ENCODE data around the gene CCDC141. TPM values are rescaled to one million over a fixed set of nuclear protein-coding genes. Genes with fewer than 3 reads are reported as not detected.

CCDC141 gene
- total RNA-seq, 2 experiments from 2014 or later, result 30.6 to 31.5 TPM

- H3K4me3 ChIP-seq (ENCODE audit: low read length), result no peak within 1 kb of the TSS
- H3K36me3 ChIP-seq (ENCODE audit: insufficient read depth, low read length), result no peaks in the 10 kb centered on the region
- H3K9me3 ChIP-seq (ENCODE audit: control insufficient read depth in 1 of 2, insufficient read depth in 1 of 2, low read length in 2 of 2), result no peaks in the 10 kb centered on the region
- no peak within 1 kb of the TSS for H3K27ac ChIP-seq (ENCODE audit: low read depth in 1 of 2, low read length in 2 of 2)
- POLR2A ChIA-PET, result no interaction called here
- no peaks in the 10 kb centered on the region for H3K27me3 Mint-ChIP-seq
- no peak for ATAC-seq (ENCODE audit: poor library complexity)
- no peak within 1 kb of the TSS for H3K27ac Mint-ChIP-seq
- no peaks in the 10 kb centered on the region for H3K4me1 ChIP-seq (ENCODE audit: insufficient read depth, low read length)
- H3K4me1 Mint-ChIP-seq (ENCODE audit: low read depth), result no peaks in the 10 kb centered on the region
- no peak for TF ChIP-seq CTCF (IDR thresholded peaks at IDR 0.05)
- DNase-seq, result no peak
- CTCF ChIA-PET, result no interaction called here
- no peak within 1 kb of the TSS for H3K4me3 Mint-ChIP-seq
- H3K9me3 Mint-ChIP-seq, result no peaks in the 10 kb centered on the region
- intact Hi-C loops (cut with DNase I, micrococcal nuclease), result no loop called here
- H3K27me3 ChIP-seq (ENCODE audit: control insufficient read depth in 1 of 2, insufficient read depth in 2 of 2, low read length in 2 of 2), result no peaks in the 10 kb centered on the region
- H3K36me3 Mint-ChIP-seq (ENCODE audit: low read depth), result peaks cover 3% of the 10 kb centered on the region
Measured at GRCh38 chr2:178807227-178808008, 242.5 kb downstream of the CCDC141 start, which contains the start of gene TTN. TSS of gene TTN (minus strand) at chr2:178807423. CDS start at chr2:178804642, 2,781 bp downstream.

- no peak overlapping the region for H3K4me3 ChIP-seq (ENCODE audit: low read length)
- intact Hi-C loops (cut with DNase I, micrococcal nuclease), result no loop called here
- H3K27me3 ChIP-seq (ENCODE audit: control insufficient read depth in 1 of 2, insufficient read depth in 2 of 2, low read length in 2 of 2), result no peaks in the 10 kb centered on the region
- no peak for DNase-seq
- ChIA-PET CTCF (no interaction called here), POLR2A (no interaction called here)
- H3K27me3 Mint-ChIP-seq, result no peaks in the 10 kb centered on the region
- H3K4me3 Mint-ChIP-seq, result no peak overlapping the region
- no peaks in the 10 kb centered on the region for H3K4me1 ChIP-seq (ENCODE audit: insufficient read depth, low read length)
- no peak for ATAC-seq (ENCODE audit: poor library complexity)
- no peaks in the 10 kb centered on the region for H3K4me1 Mint-ChIP-seq (ENCODE audit: low read depth)
- peaks cover 7% of the 10 kb centered on the region for H3K36me3 Mint-ChIP-seq (ENCODE audit: low read depth)
- TF ChIP-seq CTCF (IDR thresholded peaks at IDR 0.05), result no peak
- H3K36me3 ChIP-seq (ENCODE audit: insufficient read depth, low read length), result no peaks in the 10 kb centered on the region
- no peaks in the 10 kb centered on the region for H3K9me3 ChIP-seq (ENCODE audit: control insufficient read depth in 1 of 2, insufficient read depth in 1 of 2, low read length in 2 of 2)
- H3K27ac ChIP-seq (ENCODE audit: low read depth in 1 of 2, low read length in 2 of 2), result no peak overlapping the region
- H3K9me3 Mint-ChIP-seq, result no peaks in the 10 kb centered on the region
- H3K27ac Mint-ChIP-seq, result no peak overlapping the region
Measured at GRCh38 chr2:178806543-178806942, 243.4 kb downstream of the CCDC141 start.

GRCh38 chr2:178805457-178805856, 244.5 kb downstream of the CCDC141 start:
- Mint-ChIP-seq H3K9me3 (no peaks in the 10 kb centered on the region), H3K27ac (no peak overlapping the region), H3K27me3 (no peaks in the 10 kb centered on the region), H3K4me1 (ENCODE audit: low read depth) (no peaks in the 10 kb centered on the region), H3K4me3 (no peak overlapping the region), H3K36me3 (ENCODE audit: low read depth) (peaks cover 17% of the 10 kb centered on the region)
- intact Hi-C loops (cut with DNase I, micrococcal nuclease), result no loop called here
- TF ChIP-seq CTCF (IDR thresholded peaks at IDR 0.05), result no peak
- no peaks in the 10 kb centered on the region for H3K4me1 ChIP-seq (ENCODE audit: insufficient read depth, low read length)
- DNase-seq, result no peak
- ChIA-PET POLR2A (no interaction called here), CTCF (interaction anchor here (0.7 to 0.9 kb wide), 3 partner anchors 21 to 822 kb away, joined by 3 to 4 read pairs (median 3); no protein-coding TSS in a partner anchor)
- H3K36me3 ChIP-seq (ENCODE audit: insufficient read depth, low read length), result no peaks in the 10 kb centered on the region
- no peaks in the 10 kb centered on the region for H3K9me3 ChIP-seq (ENCODE audit: control insufficient read depth in 1 of 2, insufficient read depth in 1 of 2, low read length in 2 of 2)
- H3K27ac ChIP-seq (ENCODE audit: low read depth in 1 of 2, low read length in 2 of 2), result no peak overlapping the region
- no peaks in the 10 kb centered on the region for H3K27me3 ChIP-seq (ENCODE audit: control insufficient read depth in 1 of 2, insufficient read depth in 2 of 2, low read length in 2 of 2)
- no peak overlapping the region for H3K4me3 ChIP-seq (ENCODE audit: low read length)
- no peak for ATAC-seq (ENCODE audit: poor library complexity)
